Brain microvascular endothelial cell (primary cell): ENCODE results near the gene SOX10.

Experiments used
- DNase-seq: peaks from one replicate; pipeline ENCODE4 v3.0.0-alpha.2; 2020
- H3K27ac ChIP-seq: fragments of 250-450 bp; sonication (Bioruptor Pico); 2 replicates; pipeline ENCODE4 v1.5.1; 2020; ENCODE audit warnings: mild to moderate bottlenecking, moderate library complexity
- H3K27me3 ChIP-seq: fragments of 250-450 bp; sonication (Bioruptor Pico); replicated peaks from 2 replicates; pipeline ENCODE4 v1.5.1; 2020; ENCODE audit warnings: mild to moderate bottlenecking
- H3K36me3 ChIP-seq: fragments of 250-450 bp; sonication (Bioruptor Pico); replicated peaks from 2 replicates; pipeline ENCODE4 v1.5.1; 2020; ENCODE audit warnings: mild to moderate bottlenecking
- H3K4me3 ChIP-seq: 2 replicates; pipeline ENCODE4 v1.5.1; 2011; ENCODE audit warnings: low read depth, mild to moderate bottlenecking, control low read depth, low read length, moderate library complexity
- in situ Hi-C: cut with HindIII; loops from 2 replicates; pipeline ENCODE4 v1.10.0; 2017; ENCODE audit warnings: low sequenced_read_pairs, low pct_ligation_motif_present
- TF ChIP-seq, protein P1 (sequence below): IDR thresholded peaks from 2 replicates; pipeline ENCODE4 v1.5.1; 2011; ENCODE audit warnings: low read depth, mild to moderate bottlenecking, moderate library complexity, low read length, control low read depth, inconsistent platforms; ENCODE audit errors: missing control alignments

The SOX10 gene

DNA sequence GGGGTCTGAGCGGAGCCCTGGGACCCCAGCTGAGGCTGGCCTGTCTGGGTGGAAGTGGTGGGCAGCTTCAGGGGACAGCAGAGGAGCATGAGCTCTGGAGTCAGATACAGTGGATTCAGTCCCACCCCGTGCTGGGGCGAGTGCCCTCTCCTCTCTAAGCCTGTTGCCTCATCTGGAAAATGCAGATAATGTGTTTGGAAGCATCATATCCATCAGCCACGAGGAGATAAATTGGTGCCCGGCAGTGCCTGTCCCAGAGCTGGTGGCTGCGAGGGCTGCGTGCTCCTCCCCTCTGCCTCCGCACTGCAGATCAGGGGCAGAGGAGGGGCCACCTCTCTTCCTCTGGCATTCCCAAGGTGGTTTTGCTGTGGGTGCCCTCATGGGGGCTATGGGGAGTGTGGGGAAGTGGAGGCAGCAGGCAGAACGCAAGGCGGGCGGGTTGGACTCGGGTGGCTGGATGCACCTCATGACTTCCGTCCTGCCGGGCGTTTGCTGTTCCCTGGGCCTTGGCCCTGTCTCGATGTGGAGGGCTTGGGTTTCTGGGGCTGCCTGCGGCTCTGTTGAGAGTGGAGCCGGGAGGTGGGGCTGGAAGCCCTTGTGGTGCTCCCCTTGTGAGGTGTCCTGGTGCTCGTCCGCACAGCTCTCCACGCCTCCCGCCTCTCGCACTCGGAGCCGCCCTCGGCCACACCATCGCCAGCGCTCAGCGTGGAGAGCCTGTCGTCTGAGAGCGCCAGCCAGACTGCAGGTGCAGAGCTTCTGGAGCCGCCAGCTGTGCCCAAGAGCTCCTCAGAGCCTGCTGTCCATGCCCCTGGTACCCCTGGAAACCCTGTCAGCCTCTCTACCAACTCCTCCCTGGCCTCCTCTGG is 57.4 kb downstream of the SOX10 start:
- in situ Hi-C loops: no loop called here
- TF ChIP-seq, protein P1, sequence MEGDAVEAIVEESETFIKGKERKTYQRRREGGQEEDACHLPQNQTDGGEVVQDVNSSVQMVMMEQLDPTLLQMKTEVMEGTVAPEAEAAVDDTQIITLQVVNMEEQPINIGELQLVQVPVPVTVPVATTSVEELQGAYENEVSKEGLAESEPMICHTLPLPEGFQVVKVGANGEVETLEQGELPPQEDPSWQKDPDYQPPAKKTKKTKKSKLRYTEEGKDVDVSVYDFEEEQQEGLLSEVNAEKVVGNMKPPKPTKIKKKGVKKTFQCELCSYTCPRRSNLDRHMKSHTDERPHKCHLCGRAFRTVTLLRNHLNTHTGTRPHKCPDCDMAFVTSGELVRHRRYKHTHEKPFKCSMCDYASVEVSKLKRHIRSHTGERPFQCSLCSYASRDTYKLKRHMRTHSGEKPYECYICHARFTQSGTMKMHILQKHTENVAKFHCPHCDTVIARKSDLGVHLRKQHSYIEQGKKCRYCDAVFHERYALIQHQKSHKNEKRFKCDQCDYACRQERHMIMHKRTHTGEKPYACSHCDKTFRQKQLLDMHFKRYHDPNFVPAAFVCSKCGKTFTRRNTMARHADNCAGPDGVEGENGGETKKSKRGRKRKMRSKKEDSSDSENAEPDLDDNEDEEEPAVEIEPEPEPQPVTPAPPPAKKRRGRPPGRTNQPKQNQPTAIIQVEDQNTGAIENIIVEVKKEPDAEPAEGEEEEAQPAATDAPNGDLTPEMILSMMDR: no peak
- peaks cover 68% of the 10 kb centered on the region for H3K36me3 ChIP-seq
- DNase-seq: no peak
- H3K27me3 ChIP-seq: no peaks in the 10 kb centered on the region
- H3K4me3 ChIP-seq: no peak overlapping the region
- H3K27ac ChIP-seq: no peak overlapping the region

DNA sequence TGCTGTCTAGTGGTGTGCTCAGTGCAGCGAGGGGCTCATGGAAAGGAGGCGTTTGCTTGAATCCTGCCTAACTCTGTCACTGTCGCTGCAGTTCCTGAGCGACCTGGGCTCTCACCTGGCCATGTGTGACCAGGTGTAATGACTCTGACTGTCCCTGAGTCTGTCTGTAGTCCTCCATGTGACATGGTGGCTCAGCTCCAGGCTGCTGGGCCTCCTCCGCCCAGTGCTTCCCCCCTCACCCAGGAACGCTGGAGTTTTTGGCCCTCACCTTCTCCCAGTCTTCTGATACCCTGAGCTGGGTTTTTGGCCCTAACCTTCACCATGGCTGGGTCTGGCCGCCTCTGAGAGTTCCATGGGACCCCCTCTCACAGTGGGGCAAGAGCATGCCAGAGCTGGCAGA is 58.0 kb downstream of the SOX10 start:
- in situ Hi-C loops: no loop called here
- no peak for DNase-seq
- peaks cover 64% of the 10 kb centered on the region for H3K36me3 ChIP-seq
- no peak overlapping the region for H3K4me3 ChIP-seq
- TF ChIP-seq, protein P1: no peak
- no peaks in the 10 kb centered on the region for H3K27me3 ChIP-seq
- no peak overlapping the region for H3K27ac ChIP-seq

DNA sequence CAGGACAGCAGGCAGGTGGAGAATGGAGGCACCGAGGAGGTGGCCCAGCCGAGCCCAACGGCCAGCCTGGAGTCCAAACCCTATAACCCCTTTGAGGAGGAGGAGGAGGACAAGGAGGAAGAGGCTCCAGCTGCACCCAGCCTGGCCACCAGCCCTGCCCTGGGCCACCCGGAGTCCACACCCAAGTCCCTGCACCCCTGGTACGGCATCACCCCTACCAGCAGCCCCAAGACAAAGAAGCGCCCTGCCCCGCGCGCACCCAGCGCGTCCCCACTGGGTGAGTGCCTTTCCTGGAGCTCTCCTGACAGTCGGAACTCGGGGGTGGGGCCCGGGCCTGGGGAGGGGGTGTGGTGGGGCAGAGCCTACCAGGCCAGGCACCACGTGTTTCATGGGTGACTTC is 58.6 kb downstream of the SOX10 start:
- Histone ChIP-seq H3K27ac (no peak overlapping the region), H3K36me3 (peaks cover 67% of the 10 kb centered on the region), H3K4me3 (no peak overlapping the region), H3K27me3 (no peaks in the 10 kb centered on the region)
- DNase-seq: no peak
- TF ChIP-seq, protein P1: no peak
- in situ Hi-C loops: no loop called here

DNA sequence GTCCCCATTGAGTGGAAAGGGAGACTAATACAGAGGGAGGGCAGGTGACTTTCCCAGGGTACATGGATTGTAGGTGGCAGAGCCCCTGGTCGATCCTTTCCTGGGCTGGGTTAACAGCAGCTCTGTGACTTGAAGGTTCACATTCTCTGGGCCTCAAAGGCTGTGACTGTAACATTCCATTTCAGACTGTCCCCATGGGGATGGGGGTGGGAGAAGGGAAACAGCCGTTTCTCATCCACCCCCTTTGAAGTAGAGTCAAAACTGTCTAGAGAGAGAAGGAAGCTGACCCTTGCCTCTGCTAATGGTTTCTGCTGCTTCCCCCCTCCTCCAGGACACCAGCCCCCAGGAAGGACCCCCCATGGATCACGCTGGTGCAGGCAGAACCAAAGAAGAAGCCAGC is 59.0 kb downstream of the SOX10 start:
- DNase-seq: no peak
- in situ Hi-C loops: no loop called here
- TF ChIP-seq, protein P1: no peak
- H3K27ac ChIP-seq: no peak overlapping the region
- no peaks in the 10 kb centered on the region for H3K27me3 ChIP-seq
- peaks cover 65% of the 10 kb centered on the region for H3K36me3 ChIP-seq
- H3K4me3 ChIP-seq: no peak overlapping the region

DNA sequence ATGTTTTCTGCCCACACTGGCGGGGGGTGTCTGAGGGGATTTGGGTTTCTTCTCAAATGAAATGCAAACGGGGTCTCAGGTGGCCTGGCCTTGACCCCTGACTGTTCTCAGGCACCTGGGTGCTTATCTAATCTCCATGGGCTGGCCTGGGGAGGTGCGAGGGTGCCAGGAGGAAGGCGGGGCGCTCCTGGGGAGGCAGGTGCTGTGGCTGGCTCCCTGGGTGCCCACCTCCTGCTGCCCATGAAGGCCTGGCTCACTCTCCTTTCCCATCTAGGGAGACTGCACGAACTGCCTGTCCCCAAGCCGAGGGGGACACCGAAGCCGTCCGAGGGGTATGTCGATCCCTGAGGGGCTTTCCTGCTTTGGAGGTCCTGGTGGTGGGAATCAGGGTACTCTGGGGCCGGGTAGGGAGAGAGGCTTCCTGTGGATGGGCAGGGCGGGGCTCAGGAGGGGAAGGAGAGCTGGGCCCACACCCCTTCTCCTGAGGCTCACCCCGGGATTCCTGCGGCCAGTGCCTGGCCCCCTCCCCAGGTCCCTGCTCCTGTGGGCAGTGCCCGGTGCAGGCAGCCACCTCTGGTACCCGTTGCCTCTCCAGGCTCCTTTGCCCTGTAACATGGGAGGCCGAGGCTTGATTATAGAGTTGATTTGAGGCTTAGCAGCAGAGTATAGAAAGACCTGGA is 59.8 kb downstream of the SOX10 start:
- no peak for DNase-seq
- TF ChIP-seq, protein P1: no peak
- in situ Hi-C loops: no loop called here
- Histone ChIP-seq H3K27ac (no peak overlapping the region), H3K36me3 (peaks cover 61% of the 10 kb centered on the region), H3K27me3 (no peaks in the 10 kb centered on the region), H3K4me3 (no peak overlapping the region)

DNA sequence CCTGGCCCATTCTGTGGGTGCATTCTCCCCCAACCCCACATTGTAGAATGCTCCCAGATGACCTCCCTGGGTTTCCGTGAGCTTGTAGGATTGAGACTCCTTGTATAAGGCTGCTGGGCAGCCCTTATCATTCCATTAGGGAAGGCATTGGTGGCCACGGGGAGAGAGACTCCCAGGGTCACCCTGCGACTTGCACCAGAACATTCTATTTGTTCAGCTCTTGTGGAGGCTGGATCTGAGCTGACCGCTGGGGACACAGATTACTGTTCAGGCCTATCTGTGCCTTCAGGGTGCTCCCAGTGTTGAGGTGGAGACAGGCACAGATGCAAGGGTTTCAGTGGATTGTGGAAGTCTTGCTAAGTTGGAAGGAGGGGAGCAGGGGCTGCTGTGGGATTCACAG is 60.4 kb downstream of the SOX10 start:
- TF ChIP-seq, protein P1: no peak
- Histone ChIP-seq H3K27ac (no peak overlapping the region), H3K4me3 (no peak overlapping the region), H3K36me3 (peaks cover 58% of the 10 kb centered on the region), H3K27me3 (no peaks in the 10 kb centered on the region)
- no peak for DNase-seq
- in situ Hi-C loops: no loop called here
